ENCODE results near the gene OR51B4. TPM values are rescaled to one million over a fixed set of nuclear protein-coding genes. Genes with fewer than 3 reads are reported as not detected.

OR51B4 gene
- total RNA-seq, 1 donor from 2014 or later = not detected

- no peaks in the 10 kb centered on the region for H3K4me1 ChIP-seq
- no peak for TF ChIP-seq POLR2AphosphoS5 (IDR thresholded peaks at IDR 0.05; ENCODE audit: insufficient read depth in 1 of 2, low read depth in 1 of 2)
- no peak for TF ChIP-seq POLR2A (IDR thresholded peaks at IDR 0.05)
- TF ChIP-seq, protein P1, sequence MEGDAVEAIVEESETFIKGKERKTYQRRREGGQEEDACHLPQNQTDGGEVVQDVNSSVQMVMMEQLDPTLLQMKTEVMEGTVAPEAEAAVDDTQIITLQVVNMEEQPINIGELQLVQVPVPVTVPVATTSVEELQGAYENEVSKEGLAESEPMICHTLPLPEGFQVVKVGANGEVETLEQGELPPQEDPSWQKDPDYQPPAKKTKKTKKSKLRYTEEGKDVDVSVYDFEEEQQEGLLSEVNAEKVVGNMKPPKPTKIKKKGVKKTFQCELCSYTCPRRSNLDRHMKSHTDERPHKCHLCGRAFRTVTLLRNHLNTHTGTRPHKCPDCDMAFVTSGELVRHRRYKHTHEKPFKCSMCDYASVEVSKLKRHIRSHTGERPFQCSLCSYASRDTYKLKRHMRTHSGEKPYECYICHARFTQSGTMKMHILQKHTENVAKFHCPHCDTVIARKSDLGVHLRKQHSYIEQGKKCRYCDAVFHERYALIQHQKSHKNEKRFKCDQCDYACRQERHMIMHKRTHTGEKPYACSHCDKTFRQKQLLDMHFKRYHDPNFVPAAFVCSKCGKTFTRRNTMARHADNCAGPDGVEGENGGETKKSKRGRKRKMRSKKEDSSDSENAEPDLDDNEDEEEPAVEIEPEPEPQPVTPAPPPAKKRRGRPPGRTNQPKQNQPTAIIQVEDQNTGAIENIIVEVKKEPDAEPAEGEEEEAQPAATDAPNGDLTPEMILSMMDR (IDR thresholded peaks at IDR 0.05) = no peak
- no peak overlapping the region for H3K27ac ChIP-seq
- no peak overlapping the region for H3K4me3 ChIP-seq
- no peaks in the 10 kb centered on the region for H3K36me3 ChIP-seq
- H3K9me3 ChIP-seq = no peaks in the 10 kb centered on the region
- H3K27me3 ChIP-seq = no peaks in the 10 kb centered on the region
- DNase-seq (ENCODE audit: extremely low spot score in 2 of 2) = no peak
- intact Hi-C loops (cut with DNase I) = no loop called here
These were observed 29.2 kb downstream of the OR51B4 start for GRCh38 chr11:5272395-5273017.

GRCh38 chr11:5269715-5270147, 32.0 kb downstream of the OR51B4 start, which contains the start of gene HBE1:
TSS of gene HBE1 (minus strand) at chr11:5269945. CDS start at chr11:5269890, 55 bp downstream.
- no peaks in the 10 kb centered on the region for H3K36me3 ChIP-seq
- no peaks in the 10 kb centered on the region for H3K9me3 ChIP-seq
- intact Hi-C loops (cut with DNase I) = no loop called here
- no peak within 1 kb of the TSS for H3K27ac ChIP-seq
- no peak within 1 kb of the TSS for H3K4me3 ChIP-seq
- TF ChIP-seq, protein P1 (IDR thresholded peaks at IDR 0.05) = no peak
- TF ChIP-seq POLR2AphosphoS5 (IDR thresholded peaks at IDR 0.05; ENCODE audit: insufficient read depth in 1 of 2, low read depth in 1 of 2) = no peak
- no peak for TF ChIP-seq POLR2A (IDR thresholded peaks at IDR 0.05)
- H3K27me3 ChIP-seq = no peaks in the 10 kb centered on the region
- no peaks in the 10 kb centered on the region for H3K4me1 ChIP-seq
- no peak for DNase-seq (ENCODE audit: extremely low spot score in 2 of 2)

- TF ChIP-seq, protein P1 (IDR thresholded peaks at IDR 0.05) = no peak
- TF ChIP-seq POLR2AphosphoS5 (IDR thresholded peaks at IDR 0.05; ENCODE audit: insufficient read depth in 1 of 2, low read depth in 1 of 2) (no peak), POLR2A (IDR thresholded peaks at IDR 0.05) (no peak)
- Histone ChIP-seq H3K27me3 (no peaks in the 10 kb centered on the region), H3K4me1 (no peaks in the 10 kb centered on the region), H3K36me3 (no peaks in the 10 kb centered on the region), H3K9me3 (no peaks in the 10 kb centered on the region), H3K4me3 (no peak overlapping the region), H3K27ac (no peak overlapping the region)
- DNase-seq (ENCODE audit: extremely low spot score in 2 of 2) = no peak
- intact Hi-C loops (cut with DNase I) = no loop called here
These were observed 34.6 kb downstream of the OR51B4 start for GRCh38 chr11:5267033-5267563.

DNA sequence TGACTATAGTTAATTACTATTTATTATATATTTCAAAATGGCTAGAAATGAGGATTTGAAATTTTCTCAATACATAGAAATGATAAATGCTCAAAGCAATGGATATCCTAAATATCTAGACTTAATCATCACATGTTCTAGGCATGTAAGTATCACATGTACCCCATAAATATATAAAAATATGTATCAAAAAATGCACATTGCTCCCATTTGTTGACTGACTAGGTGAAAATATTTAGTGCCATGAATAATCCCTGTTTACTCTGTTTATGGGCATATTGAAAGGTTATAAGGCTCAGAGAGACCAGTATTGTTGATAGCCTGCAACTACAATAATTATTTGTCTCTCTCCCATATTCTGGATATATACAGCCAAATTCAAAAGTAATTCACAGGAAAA, 35.1 kb downstream of the OR51B4 start:
- no peaks in the 10 kb centered on the region for H3K27me3 ChIP-seq
- no peak overlapping the region for H3K27ac ChIP-seq
- intact Hi-C loops (cut with DNase I) = no loop called here
- no peak overlapping the region for H3K4me3 ChIP-seq
- H3K4me1 ChIP-seq = no peaks in the 10 kb centered on the region
- TF ChIP-seq, protein P1 (IDR thresholded peaks at IDR 0.05) = no peak
- TF ChIP-seq POLR2AphosphoS5 (IDR thresholded peaks at IDR 0.05; ENCODE audit: insufficient read depth in 1 of 2, low read depth in 1 of 2) = no peak
- no peak for TF ChIP-seq POLR2A (IDR thresholded peaks at IDR 0.05)
- no peak for DNase-seq (ENCODE audit: extremely low spot score in 2 of 2)
- H3K9me3 ChIP-seq = no peaks in the 10 kb centered on the region
- H3K36me3 ChIP-seq = no peaks in the 10 kb centered on the region

DNA sequence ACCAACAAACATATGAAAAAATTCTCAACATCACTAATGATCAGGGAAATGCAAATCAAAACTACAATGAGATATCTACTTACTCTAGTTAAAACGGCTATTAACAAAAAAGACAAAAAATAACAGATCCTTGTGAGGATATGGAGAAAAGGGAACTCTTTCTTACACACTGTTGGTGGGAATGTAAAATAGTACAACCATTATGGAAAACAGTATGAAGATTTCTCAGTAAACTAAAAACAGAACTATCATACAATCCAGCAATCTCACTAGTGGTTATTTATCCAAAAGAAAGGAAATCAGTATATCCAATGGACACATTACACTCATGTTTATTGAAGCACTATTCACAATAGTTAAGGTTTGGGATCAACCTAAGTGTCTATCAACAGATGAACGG, 35.9 kb downstream of the OR51B4 start:
- Histone ChIP-seq H3K36me3 (no peaks in the 10 kb centered on the region), H3K27me3 (no peaks in the 10 kb centered on the region), H3K9me3 (no peaks in the 10 kb centered on the region), H3K4me1 (no peaks in the 10 kb centered on the region), H3K4me3 (no peak overlapping the region), H3K27ac (no peak overlapping the region)
- TF ChIP-seq POLR2A (IDR thresholded peaks at IDR 0.05) (no peak), POLR2AphosphoS5 (IDR thresholded peaks at IDR 0.05; ENCODE audit: insufficient read depth in 1 of 2, low read depth in 1 of 2) (no peak)
- TF ChIP-seq, protein P1 (IDR thresholded peaks at IDR 0.05) = no peak
- intact Hi-C loops (cut with DNase I) = no loop called here
- no peak for DNase-seq (ENCODE audit: extremely low spot score in 2 of 2)

Measured in vagina (tissue), 2 donors.